ENCODE data around the gene ARHGEF4.

The ARHGEF4 gene

GRCh38 chr2:130836501-130837174 is at the start of gene ARHGEF4:
ARHGEF4 (plus strand) TSS chr2:130836914; CDS start chr2:130836954, 40 bp downstream.
- DNase-seq (ENCODE audit: low read depth in 4 of 4, low spot score in 1 of 4) = peak in 1 of 4 experiments; percentile 7

- DNase-seq (ENCODE audit: low read depth in 4 of 4, low spot score in 1 of 4) = no peak
Observed at GRCh38 chr2:130787841-130788240, 48.9 kb upstream of the ARHGEF4 start.

DNA sequence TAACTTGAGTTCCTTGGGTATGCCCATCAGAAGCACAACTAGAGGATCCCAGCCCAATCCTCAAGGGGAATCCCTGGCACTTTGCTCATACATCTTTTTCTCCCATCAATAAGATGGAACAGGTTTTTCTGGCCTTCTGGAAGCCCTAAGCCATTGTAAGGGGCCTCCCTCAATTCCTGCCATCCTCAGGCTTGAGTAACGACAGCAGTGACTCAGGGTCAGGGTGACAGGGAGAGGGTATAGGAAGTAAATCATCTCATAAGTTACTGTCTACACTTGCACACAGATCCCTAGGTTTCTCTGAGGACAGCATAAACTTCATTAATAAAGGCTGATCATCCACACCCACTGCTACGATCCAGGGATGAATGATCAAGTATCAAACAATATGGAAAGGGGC is 46.4 kb upstream of the ARHGEF4 start:
- DNase-seq (ENCODE audit: low read depth in 4 of 4, low spot score in 1 of 4) = no peak

DNA sequence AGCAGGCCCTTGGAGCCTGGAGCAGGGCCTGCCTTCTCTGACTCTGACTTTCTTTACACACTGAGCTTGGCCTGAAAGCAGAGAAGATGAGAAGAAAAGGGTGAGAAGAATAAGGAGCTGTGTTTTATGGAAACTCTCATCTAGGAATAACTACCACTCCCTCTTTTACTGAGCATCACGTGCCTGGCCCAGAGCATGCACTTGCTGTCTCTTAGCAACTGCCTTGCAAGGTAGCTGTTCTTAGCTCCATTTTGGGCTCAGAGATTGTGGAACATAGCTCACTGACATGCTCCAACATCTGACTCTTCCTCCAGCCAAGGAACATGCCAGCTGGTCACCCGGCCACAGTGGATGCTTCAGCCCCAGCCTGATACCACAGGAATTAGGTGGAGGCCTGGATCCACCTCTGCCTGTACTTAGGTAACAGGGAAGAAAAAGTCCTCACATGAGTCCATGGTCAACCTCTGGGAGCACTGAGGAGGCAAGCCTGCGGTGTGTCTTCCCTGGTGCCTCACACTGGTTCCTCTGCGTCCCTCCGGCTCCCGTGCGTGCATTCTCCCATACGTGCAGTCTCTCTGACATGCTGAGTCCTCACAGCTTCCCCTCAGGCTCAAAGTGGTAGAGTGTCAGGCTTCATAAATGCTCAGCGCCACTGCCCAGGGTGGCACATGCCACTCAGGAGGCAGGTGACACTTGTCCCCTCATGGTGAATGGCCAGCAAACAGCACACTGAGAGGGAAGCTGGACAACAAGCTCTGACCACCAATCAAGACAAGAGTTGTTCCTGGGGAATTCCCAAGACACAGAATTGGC is 45.7 kb upstream of the ARHGEF4 start:
- DNase-seq (ENCODE audit: low read depth in 4 of 4, low spot score in 1 of 4) = no peak

GRCh38 chr2:130791617-130791939 is 45.1 kb upstream of the ARHGEF4 start:
- no peak for DNase-seq (ENCODE audit: low read depth in 4 of 4, low spot score in 1 of 4)

DNA sequence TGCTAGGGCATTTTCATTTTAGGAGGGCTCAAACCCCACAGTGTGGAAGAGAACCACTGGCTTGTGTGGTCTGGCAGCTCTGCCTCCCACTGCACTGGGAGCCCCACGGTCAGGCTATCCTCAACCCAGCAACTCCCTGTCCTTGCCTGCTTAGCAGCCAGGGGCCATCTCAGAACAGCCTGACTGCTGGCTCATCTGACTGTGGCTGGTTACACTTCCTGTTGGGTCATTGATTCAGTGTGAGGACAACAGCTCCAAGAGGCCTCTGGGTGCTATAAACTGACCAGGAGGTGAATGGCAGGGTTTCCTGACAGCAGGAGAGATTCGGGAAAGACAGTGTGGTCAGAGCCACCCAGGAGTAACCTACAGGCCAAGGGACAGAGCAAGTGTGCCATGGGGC is 41.3 kb upstream of the ARHGEF4 start:
- no peak for DNase-seq (ENCODE audit: low read depth in 4 of 4, low spot score in 1 of 4)

DNA sequence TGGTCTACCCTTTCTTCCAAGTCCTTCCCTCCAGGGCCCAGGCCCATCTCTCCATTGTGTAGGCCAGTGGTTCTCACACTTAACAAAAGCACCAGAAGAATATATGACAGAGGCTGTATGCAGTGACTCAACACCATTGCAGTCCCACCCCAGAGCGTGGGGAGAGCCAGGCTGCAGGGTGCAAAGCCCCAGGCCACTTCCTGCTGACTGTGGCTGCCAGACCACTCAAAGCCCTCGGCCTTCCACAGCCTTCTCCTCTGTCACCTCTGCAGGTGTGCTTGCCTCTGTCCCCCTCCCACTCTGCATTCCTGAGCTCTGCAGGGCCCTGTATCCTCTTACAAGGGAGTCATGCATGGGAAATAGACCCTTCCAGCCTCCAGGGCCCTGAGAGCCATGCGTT is 40.4 kb upstream of the ARHGEF4 start:
- DNase-seq (ENCODE audit: low read depth in 4 of 4, low spot score in 1 of 4) = no peak

GRCh38 chr2:130797493-130798435 is 39.0 kb upstream of the ARHGEF4 start:
- peak; percentile 88 to 96 (median 94) for DNase-seq (ENCODE audit: low read depth in 4 of 4, low spot score in 1 of 4)

GRCh38 chr2:130798472-130799218 is 38.1 kb upstream of the ARHGEF4 start:
- DNase-seq (ENCODE audit: low read depth in 4 of 4, low spot score in 1 of 4) = no peak

- no peak for DNase-seq (ENCODE audit: low read depth in 4 of 4, low spot score in 1 of 4)
Observed at GRCh38 chr2:130799295-130799694, 37.4 kb upstream of the ARHGEF4 start.

- DNase-seq (ENCODE audit: low read depth in 4 of 4, low spot score in 1 of 4) = no peak
Observed at GRCh38 chr2:130805613-130806012, 31.1 kb upstream of the ARHGEF4 start.

DNA sequence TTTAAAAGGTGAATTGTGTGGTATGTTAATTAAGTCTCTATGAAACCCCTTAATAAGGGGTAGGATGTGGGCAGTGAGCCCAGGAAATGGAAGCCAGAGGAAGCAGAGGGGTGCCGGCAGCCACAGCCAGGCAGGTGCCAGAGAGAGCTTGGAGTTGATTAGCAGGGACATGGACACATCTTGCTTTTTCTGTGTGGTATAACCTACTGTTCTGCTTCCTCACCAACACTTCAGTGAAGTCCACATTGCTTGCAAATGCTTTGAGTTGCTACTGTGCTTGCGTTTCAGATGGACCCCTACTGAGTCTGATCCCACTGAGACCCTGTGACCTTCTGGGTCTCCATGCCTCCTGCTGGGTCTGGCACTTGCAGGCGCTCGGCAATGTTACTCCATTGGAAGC is 30.3 kb upstream of the ARHGEF4 start:
- DNase-seq (ENCODE audit: low read depth in 4 of 4, low spot score in 1 of 4) = no peak

- DNase-seq (ENCODE audit: low read depth in 4 of 4, low spot score in 1 of 4) = no peak
Observed at GRCh38 chr2:130807659-130808385, 28.9 kb upstream of the ARHGEF4 start.

GRCh38 chr2:130808482-130809268 is 28.0 kb upstream of the ARHGEF4 start:
- DNase-seq (ENCODE audit: low read depth in 4 of 4, low spot score in 1 of 4) = no peak

- DNase-seq (ENCODE audit: low read depth in 4 of 4, low spot score in 1 of 4) = no peak
Observed at GRCh38 chr2:130810490-130810889, 26.2 kb upstream of the ARHGEF4 start.

GRCh38 chr2:130813722-130814121 is 23.0 kb upstream of the ARHGEF4 start:
- DNase-seq (ENCODE audit: low read depth in 4 of 4, low spot score in 1 of 4) = no peak

GRCh38 chr2:130814931-130815680 is 21.6 kb upstream of the ARHGEF4 start:
- no peak for DNase-seq (ENCODE audit: low read depth in 4 of 4, low spot score in 1 of 4)

DNA sequence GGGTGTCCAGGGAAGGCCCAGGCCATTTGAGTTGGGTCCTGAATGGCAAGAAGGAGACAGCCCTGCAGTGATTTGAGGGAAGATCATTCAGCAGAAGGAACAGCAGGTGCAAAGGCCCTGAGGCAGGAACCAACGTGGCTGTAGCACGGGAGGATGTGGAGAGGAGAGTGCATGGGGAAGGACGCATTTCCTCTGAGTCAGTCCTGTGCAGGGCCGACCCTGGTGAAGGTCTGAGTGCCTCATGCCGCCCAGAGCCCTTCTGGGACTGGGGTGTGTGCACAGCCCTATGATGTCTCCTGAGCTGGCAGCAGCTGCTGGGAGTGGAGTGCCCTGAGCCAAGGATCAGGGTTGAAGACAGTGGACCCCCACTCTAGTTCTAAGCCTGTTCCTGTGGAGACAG is 17.9 kb upstream of the ARHGEF4 start:
- DNase-seq (ENCODE audit: low read depth in 4 of 4, low spot score in 1 of 4) = no peak

GRCh38 chr2:130819226-130819607 is 17.5 kb upstream of the ARHGEF4 start:
- no peak for DNase-seq (ENCODE audit: low read depth in 4 of 4, low spot score in 1 of 4)

All from stimulated activated CD4-positive, alpha-beta T cell treated with anti-CD3 and anti-CD28 coated beads, Interleukin-1b, Interleukin-23, amount 100 ng/mL, for 24 hours (primary cell).